Measurements from ENCODE around the gene EPHA3.

GRCh38 chr3:89521328-89521727, 413.9 kb downstream of the EPHA3 start:
- TF ChIP-seq POLR2A (IDR thresholded peaks at IDR 0.05) (no peak), CTCF (IDR thresholded peaks at IDR 0.05) (no peak)
